ENCODE data around the gene LRMDA.

The LRMDA gene

DNA sequence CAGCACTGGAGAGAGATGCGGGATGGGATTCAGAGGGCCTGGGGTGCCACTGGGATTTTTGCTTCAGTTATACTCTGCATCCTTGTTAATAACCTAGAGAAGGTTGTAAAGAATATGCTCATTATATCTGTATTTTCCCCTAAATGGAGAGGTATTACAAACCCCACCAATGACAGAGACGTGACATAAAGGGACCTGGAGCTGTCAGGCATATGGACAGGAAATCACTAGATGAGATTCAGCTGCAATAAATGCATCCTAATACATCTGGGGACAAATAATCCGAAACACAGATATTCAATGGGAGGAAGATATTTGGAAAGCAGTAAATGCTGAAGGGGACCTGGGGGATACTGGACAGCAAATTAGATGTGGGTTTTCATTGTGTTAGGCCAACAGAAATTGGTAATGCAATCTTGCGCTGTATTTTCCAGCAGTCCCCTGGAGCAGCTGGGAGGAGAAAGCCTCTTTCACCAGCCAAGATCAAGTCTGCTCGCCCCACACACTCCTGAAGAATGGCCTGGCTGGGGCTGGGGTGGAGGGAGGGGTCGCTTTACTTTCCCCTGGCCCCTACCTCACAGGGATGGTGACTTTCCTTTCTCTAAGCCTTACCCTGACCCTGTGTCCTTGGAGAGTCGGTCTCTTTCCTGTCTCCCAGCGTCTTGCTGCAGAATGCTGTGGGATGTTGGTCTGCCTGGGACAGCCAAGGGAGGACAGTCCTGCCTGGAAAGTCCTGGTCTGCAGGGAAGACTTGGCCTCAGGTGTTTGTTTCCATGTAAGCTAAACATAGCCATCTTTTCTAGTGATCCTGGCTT lies 653.8 kb downstream of the LRMDA start:
- H3K27ac ChIP-seq, result peak overlapping the region; percentile 75
- TF ChIP-seq, protein P1, sequence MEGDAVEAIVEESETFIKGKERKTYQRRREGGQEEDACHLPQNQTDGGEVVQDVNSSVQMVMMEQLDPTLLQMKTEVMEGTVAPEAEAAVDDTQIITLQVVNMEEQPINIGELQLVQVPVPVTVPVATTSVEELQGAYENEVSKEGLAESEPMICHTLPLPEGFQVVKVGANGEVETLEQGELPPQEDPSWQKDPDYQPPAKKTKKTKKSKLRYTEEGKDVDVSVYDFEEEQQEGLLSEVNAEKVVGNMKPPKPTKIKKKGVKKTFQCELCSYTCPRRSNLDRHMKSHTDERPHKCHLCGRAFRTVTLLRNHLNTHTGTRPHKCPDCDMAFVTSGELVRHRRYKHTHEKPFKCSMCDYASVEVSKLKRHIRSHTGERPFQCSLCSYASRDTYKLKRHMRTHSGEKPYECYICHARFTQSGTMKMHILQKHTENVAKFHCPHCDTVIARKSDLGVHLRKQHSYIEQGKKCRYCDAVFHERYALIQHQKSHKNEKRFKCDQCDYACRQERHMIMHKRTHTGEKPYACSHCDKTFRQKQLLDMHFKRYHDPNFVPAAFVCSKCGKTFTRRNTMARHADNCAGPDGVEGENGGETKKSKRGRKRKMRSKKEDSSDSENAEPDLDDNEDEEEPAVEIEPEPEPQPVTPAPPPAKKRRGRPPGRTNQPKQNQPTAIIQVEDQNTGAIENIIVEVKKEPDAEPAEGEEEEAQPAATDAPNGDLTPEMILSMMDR (conservative IDR thresholded peaks at IDR 0.05), result no peak

DNA sequence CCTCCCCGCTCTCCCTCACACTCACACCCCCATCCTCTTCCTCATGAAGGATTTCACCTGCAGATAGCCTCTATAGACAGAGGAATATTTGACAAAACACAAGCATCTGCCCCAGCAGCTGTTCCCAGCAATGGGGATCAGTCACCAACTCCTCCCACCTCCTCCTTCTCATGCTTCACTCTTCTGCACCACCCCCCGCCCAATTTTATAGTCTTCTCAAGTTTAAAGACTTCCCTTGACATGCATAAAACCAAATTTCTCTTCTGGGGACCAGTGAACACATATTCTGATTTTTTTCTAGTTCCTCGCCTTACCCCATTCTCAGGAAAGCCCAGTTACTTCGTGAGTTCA lies 654.4 kb downstream of the LRMDA start:
- peak overlapping the region; percentile 75 for H3K27ac ChIP-seq
- TF ChIP-seq, protein P1 (conservative IDR thresholded peaks at IDR 0.05), result no peak

DNA sequence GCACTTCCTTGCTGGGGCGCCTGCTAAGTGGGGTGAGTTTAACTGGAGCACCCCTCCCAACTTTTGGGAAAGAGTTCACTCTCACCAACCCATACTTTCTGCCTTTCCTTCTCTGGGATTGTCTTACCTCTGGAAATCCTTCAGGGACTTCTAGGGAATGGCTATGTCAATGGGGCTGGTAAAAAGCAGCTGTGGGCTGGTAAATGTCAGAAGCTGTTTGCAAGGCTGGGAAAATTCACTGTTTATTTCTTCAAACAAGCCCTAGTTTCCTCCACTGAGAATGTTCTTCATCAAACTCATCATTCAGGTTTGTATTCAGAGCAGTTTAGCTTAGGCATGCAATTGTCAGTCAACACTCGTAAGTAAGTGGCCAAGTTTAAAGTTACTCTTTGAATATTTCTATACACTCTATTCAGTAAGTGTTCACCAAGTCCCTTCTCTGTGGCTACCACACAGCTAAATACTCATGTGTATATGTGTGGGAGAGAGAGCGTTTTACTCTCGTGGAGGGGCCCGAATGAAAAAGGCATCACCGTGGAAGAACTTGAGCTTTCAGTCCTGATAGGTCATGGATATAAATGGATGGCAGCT lies 654.8 kb downstream of the LRMDA start:
- TF ChIP-seq, protein P1 (conservative IDR thresholded peaks at IDR 0.05), result no peak
- H3K27ac ChIP-seq, result peak overlapping the region; percentile 75

DNA sequence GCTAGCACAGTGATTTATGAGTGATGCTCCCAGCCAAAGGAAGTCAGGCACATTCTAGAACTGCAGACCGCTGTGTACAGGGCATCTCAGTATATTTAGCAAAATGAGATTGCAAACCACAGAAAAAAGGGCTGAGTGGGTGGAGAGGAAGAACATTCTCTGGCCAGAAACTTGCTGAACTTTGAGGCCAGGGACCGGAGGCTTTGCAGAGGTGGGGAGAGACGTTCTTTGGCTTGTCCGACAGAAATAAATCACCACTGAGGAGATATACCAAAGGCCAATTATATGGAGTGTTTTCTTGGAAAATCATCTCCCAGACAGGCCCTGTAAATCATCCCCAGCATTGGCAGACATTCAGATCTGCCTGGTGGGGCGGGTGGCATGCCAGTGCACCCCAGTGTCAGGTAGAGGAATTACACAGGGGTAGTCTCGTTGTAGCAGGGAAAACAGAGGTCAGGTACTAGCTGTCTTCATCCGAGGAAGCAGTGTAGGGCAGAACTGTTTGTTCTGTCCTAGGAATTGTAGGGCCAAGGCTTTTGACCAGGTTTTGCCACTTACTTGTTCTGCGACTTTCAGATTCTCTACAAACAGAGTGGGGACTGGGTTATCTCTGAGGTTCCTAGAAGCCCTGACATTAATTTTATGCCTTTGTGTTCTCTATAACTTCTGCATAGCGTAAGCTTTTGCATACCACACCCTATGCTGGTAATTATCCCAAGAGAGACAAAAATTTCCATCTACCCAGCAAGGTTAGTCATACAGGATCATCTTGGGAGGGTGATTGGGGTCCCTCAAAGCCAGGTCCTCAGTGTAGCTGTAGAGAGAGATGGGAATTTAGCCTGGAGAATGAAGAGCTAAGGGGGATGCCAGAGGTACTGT lies 655.6 kb downstream of the LRMDA start:
- H3K27ac ChIP-seq, result peak overlapping the region; percentile 75
- TF ChIP-seq, protein P1 (conservative IDR thresholded peaks at IDR 0.05), result peak; percentile 89

DNA sequence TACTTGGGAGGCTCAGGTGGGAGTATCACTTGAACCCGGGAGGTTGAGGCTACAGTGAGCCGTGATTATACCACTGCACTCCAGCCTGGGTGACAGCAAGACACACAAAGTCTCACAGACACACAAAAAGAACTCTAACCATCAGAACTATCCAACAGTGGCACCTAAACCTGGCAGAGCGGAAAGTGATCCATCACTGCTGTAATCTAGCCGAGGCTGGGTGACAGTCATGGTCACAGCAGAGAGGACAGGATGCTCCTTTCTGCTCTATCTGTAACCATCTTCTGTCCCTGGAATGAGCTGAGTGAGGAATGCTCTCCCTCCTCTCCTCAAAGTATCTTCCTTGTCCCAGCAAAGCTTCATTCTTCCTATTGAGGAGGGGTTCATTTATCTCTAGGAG lies 656.6 kb downstream of the LRMDA start:
- TF ChIP-seq, protein P1 (conservative IDR thresholded peaks at IDR 0.05), result no peak
- H3K27ac ChIP-seq, result peak overlapping the region; percentile 75

DNA sequence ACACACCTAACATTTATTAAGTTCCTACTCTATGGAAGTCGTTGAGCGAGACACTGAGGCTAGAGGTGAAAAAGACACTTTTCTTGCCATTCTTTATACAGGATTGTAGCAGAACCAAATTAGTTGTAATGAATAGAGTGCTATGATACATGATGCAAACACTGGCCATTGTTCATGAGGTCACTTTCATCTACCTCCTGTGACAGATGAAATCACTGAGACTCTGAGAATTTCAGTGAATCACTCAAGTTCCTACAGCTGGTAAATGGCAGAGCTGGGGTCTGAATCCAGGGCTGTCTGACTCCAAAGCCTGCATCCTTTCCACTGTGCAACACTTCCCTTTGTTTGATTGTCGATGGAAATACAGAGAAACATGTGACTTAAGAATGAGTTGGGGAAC lies 657.6 kb downstream of the LRMDA start:
- TF ChIP-seq, protein P1 (conservative IDR thresholded peaks at IDR 0.05), result no peak
- H3K27ac ChIP-seq, result no peak overlapping the region

DNA sequence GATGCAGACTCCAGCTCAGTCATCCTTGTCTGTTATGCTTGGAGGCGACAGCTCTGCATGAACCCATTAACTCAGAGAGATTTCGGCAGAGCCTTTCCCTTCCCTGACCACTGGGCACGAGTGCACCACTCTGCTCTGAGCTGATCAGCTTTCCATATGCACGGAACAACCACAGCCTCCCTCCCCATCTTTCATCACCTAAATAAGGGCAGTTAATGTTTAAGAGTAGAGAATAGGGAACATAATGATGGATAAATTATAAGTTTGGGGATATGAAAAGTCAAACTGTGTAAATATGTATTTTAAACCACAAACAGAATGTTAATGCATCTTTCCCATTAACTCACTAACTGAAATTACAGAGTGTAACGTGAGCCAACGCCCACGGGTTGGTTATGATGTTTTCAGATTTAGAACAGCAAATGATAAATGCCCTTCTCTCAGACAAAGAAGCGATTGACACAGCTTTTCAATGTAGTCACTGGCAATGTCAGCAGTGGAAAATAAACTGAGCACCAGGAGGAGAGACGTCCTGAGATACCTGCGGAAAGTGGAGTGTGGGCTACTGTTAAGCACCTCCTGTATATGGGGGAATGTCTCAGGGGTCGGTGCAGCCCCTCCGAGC lies 658.2 kb downstream of the LRMDA start:
- TF ChIP-seq, protein P1 (conservative IDR thresholded peaks at IDR 0.05), result no peak
- no peak overlapping the region for H3K27ac ChIP-seq

Measured in VCaP (cell line).